Ovary (tissue), 9 donors: ENCODE measurements around the gene TM4SF4. TPM values are rescaled to one million over a fixed set of nuclear protein-coding genes. Genes with fewer than 3 reads are reported as not detected.

Source experiments
- DNase-seq, 5 donors: peaks; one replicate each; pipeline ENCODE4 v3.0.0-alpha.2; 2019 to 2020
- H3K27ac ChIP-seq, 2 donors: fragments of 200-600 bp; one replicate each; pipeline versions ENCODE4 v1.5.1 to v1.8.0; 2019 to 2022
- H3K27me3 ChIP-seq: fragments of 200-600 bp; one replicate; pipeline ENCODE4 v1.8.0; 2022
- H3K36me3 ChIP-seq: fragments of 200-600 bp; sonication (generic); one replicate; pipeline ENCODE4 v1.5.1; 2019
- H3K4me1 ChIP-seq: one replicate; pipeline ENCODE4 v1.8.1; 2013; ENCODE audit warnings: mild to moderate bottlenecking, moderate library complexity; ENCODE audit not compliant: insufficient read depth
- H3K4me3 ChIP-seq: fragments of 200-600 bp; sonication (generic); one replicate; pipeline ENCODE4 v1.5.1; 2017
- H3K9me3 ChIP-seq, 2 donors: fragments of 200-600 bp in 1 of 2; sonication (generic) in 1 of 2; one replicate each; pipeline versions ENCODE4 v1.5.1 to v1.8.1; 2013 to 2019; ENCODE audit warnings: mild to moderate bottlenecking in 1 of 2, moderate library complexity in 1 of 2
- EP300 ChIP-seq: sonication (generic); formaldehyde crosslinking; IDR thresholded peaks from one replicate; pipeline ENCODE4 v1.6.1; 2017; ENCODE audit warnings: antibody characterized with exemption
- POLR2A ChIP-seq: fragments of 450-650 bp; IDR thresholded peaks from one replicate; pipeline ENCODE4 v1.6.1; 2017; ENCODE audit warnings: antibody characterized with exemption, mild to moderate bottlenecking, moderate library complexity
- WGBS, 3 donors: extraction: QIAGEN DNeasy Blood & Tissue Kit in 1 of 3; methylation state at CpG; one replicate each; pipeline versions ENCODE4 v1.1.5 to v1.1.7; 2013 to 2017; 5-methylcytosine and 5-hydroxymethylcytosine counted together
- intact Hi-C, 4 donors: fragments of 100-400 bp; cut with DNase I; formaldehyde crosslinking; loops; one replicate each; pipeline versions ENCODE4 v1.11.0 to v1.15.1; 2022 to 2023
- polyA plus RNA-seq, 2 donors: library from polyadenylated mRNA; stranded (reverse); fragments of 200-250 nt in 1 of 2; fragments of 350-450 nt in 1 of 2; fragmentation: Illumina TruSeq in 1 of 2; extraction: RNeasy Lipid Tissue Mini Kit (QIAGEN cat#74804) in 1 of 2; gene quantifications; one replicate each; pipeline ENCODE4 v1.2.3, GENCODE V29; 2013 to 2014
- total RNA-seq, 7 donors: library from RNA; depleted of rRNA in 2 of 7; stranded (reverse); fragments of >200 nt in 2 of 7; fragmentation: NEBNext Ultra II Directional in 3 of 7; extraction: Animal tissue kit (Norgen Biotek cat#: 25700) in 3 of 7; gene quantifications; one replicate each; pipeline versions ENCODE4 v1.1.0 to v1.2.4, GENCODE V29; 2016 to 2023
- TF ChIP-seq, protein P1 (sequence below), 3 donors: fragments of 450-650 bp in 2 of 3; fragments of 200-600 bp in 1 of 3; IDR thresholded peaks; one replicate each; pipeline versions ENCODE4 v1.5.1 to v1.8.0; 2016 to 2022; ENCODE audit warnings: antibody characterized with exemption in 3 of 3, mild to moderate bottlenecking in 1 of 3
- donor health status: DM: no; HTN: no; CAD: no; lungs with moderate emphysema.
- donor health status: DM: no; HTN: no; CAD: no.
- donor health status: Bipolar disorder and iron deficiency.
- donor health status: DM: yes; HTN: yes; CAD: no.
- donor health status: DM: no; HTN: no; CAD: no.
- donor health status: DM: yes; HTN: yes; CAD: no.

The TM4SF4 gene
- total and polyA plus RNA-seq, 9 donors: 0.10 to 6.9 (median 4.5) TPM; not detected in 4

DNA sequence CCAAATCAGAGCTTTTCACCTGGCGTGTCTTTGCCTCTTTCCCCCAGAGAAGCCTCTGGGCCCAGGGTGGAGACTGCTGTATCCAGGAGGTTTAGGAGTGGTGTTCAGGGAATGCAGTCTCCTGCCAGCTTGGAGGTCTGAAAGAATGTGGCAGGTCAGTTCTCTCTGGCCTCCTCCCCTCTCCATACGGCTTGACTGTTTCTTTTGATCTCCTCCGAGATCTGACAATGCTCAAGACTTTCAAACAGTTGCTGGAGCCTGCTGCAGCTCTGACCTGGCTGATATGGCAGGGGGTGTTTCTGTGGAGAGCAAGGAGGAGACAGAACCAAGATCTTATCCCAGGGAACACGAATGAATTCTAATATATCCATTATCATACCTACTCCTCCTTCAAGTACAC is 24.7 kb upstream of the TM4SF4 start:
- WGBS, 3 donors: 45 to 52% (median 52%) methylated on average over 4 of the region's 4 CpGs
- TF ChIP-seq, protein P1, sequence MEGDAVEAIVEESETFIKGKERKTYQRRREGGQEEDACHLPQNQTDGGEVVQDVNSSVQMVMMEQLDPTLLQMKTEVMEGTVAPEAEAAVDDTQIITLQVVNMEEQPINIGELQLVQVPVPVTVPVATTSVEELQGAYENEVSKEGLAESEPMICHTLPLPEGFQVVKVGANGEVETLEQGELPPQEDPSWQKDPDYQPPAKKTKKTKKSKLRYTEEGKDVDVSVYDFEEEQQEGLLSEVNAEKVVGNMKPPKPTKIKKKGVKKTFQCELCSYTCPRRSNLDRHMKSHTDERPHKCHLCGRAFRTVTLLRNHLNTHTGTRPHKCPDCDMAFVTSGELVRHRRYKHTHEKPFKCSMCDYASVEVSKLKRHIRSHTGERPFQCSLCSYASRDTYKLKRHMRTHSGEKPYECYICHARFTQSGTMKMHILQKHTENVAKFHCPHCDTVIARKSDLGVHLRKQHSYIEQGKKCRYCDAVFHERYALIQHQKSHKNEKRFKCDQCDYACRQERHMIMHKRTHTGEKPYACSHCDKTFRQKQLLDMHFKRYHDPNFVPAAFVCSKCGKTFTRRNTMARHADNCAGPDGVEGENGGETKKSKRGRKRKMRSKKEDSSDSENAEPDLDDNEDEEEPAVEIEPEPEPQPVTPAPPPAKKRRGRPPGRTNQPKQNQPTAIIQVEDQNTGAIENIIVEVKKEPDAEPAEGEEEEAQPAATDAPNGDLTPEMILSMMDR (IDR thresholded peaks at IDR 0.05): no peak
- TF ChIP-seq EP300: no peak
- TF ChIP-seq POLR2A: no peak
- H3K27me3 ChIP-seq: no peaks in the 10 kb centered on the region
- no peak for DNase-seq
- no peak overlapping the region for H3K27ac ChIP-seq
- H3K4me1 ChIP-seq: no peaks in the 10 kb centered on the region
- no peak overlapping the region for H3K4me3 ChIP-seq
- intact Hi-C loops: no loop called here
- no peaks in the 10 kb centered on the region for H3K36me3 ChIP-seq
- no peaks in the 10 kb centered on the region for H3K9me3 ChIP-seq

- H3K4me3 ChIP-seq: no peak overlapping the region
- no peaks in the 10 kb centered on the region for H3K27me3 ChIP-seq
- H3K36me3 ChIP-seq: no peaks in the 10 kb centered on the region
- no peak for DNase-seq
- intact Hi-C loops: no loop called here
- H3K27ac ChIP-seq: no peak overlapping the region
- WGBS, 3 donors: 79 to 90% (median 83%) methylated on average over 2 of the region's 2 CpGs
- TF ChIP-seq EP300: no peak
- no peak for TF ChIP-seq POLR2A
- TF ChIP-seq, protein P1 (IDR thresholded peaks at IDR 0.05): no peak
- H3K9me3 ChIP-seq: no peaks in the 10 kb centered on the region
- no peaks in the 10 kb centered on the region for H3K4me1 ChIP-seq
Observed at GRCh38 chr3:149450281-149450680, 24.2 kb upstream of the TM4SF4 start.

DNA sequence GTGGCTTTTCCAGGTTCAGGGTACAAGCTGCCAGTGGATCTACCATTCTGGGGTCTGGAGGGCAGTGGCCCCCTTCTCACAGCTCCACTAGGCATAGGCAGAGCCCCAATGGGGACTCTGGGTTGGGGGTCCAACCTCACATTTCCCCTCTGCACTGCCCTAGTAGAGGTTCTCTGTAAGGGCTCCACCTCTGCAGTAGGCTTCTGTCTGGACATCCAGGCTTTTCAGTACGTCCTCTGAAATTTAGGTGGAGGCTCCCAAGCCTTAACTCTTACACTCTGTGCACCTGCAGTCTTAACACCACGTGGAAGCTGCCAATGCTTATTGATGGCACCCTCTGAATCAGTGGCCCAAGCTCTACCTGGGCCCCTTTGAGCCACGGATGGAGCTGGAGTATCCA is 22.5 kb upstream of the TM4SF4 start:
- Histone ChIP-seq H3K4me3 (no peak overlapping the region), H3K27ac (no peak overlapping the region)
- no peak for DNase-seq

DNA sequence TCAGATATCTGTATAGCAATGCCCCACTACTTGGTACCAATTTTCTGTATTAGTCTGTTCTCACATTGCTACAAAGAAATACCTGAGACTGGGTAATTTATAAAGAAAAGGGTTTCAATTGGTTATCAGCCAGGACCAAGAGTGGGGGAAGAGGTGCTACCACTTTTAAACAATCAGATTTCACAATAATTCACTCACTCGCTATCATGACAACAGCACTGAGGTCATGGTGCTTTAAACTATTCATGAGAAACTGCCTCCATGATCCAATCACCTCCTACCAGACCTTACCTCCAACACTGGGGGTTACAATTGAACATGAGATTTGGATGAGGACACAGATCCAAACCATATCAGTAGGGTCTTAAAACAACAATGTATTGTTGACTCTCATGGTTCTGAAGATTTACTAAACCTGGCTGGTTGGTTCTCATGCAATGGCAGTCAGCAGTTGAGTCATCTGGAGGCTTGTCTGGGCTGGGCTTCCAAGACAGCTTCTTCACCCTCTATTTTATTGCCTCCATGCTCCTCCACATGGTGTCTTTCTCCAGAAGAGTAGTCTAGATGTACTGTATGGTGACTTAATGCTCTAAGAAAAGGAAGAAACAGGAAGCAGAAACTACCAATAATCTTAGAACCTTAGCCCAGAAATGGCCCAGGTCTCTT is 21.2 kb upstream of the TM4SF4 start:
- Histone ChIP-seq H3K27ac (no peak overlapping the region), H3K27me3 (no peaks in the 10 kb centered on the region), H3K4me1 (no peaks in the 10 kb centered on the region), H3K9me3 (no peaks in the 10 kb centered on the region), H3K36me3 (no peaks in the 10 kb centered on the region), H3K4me3 (no peak overlapping the region)
- TF ChIP-seq EP300: no peak
- TF ChIP-seq, protein P1 (IDR thresholded peaks at IDR 0.05): no peak
- no peak for TF ChIP-seq POLR2A
- intact Hi-C loops: no loop called here
- WGBS, 3 donors: 93 to 97% (median 95%) methylated on average over 1 of the region's 1 CpG
- DNase-seq: no peak

More for the DNA sequence above, 22.5 kb upstream of the TM4SF4 start:
- 83 to 94% (median 90%) methylated on average over 3 of the region's 3 CpGs for WGBS, 3 donors
- TF ChIP-seq, protein P1 (IDR thresholded peaks at IDR 0.05): no peak
- no peak for TF ChIP-seq POLR2A
- TF ChIP-seq EP300: no peak
- intact Hi-C loops: no loop called here
- no peaks in the 10 kb centered on the region for H3K9me3 ChIP-seq
- H3K27me3 ChIP-seq: no peaks in the 10 kb centered on the region
- H3K4me1 ChIP-seq: no peaks in the 10 kb centered on the region
- H3K36me3 ChIP-seq: no peaks in the 10 kb centered on the region
